ENCODE data around the gene FABP1.

The FABP1 gene

GRCh38 chr2:88081924-88082608 is 45.8 kb downstream of the FABP1 start:
- no peak for DNase-seq (ENCODE audit: low read depth, low spot score)

- DNase-seq (ENCODE audit: low read depth, low spot score): no peak
Observed at GRCh38 chr2:88080545-88080944, 47.3 kb downstream of the FABP1 start.

- DNase-seq (ENCODE audit: low read depth, low spot score): no peak
Observed at GRCh38 chr2:88078643-88079172, 49.2 kb downstream of the FABP1 start.

- DNase-seq (ENCODE audit: low read depth, low spot score): no peak
Observed at GRCh38 chr2:88077080-88077479, 50.8 kb downstream of the FABP1 start.

GRCh38 chr2:88074854-88075292 is 53.0 kb downstream of the FABP1 start:
- DNase-seq (ENCODE audit: low read depth, low spot score): no peak

- no peak for DNase-seq (ENCODE audit: low read depth, low spot score)
Observed at GRCh38 chr2:88074150-88074549, 53.7 kb downstream of the FABP1 start.

Measured in activated naive CD8-positive, alpha-beta T cell treated with anti-CD3 and anti-CD28 coated beads, Interleukin-2, amount 50 U/mL, for 16 hours (primary cell).